PC-9 (cell line): ENCODE data around the gene NUPR2. TPM values are rescaled to one million over a fixed set of nuclear protein-coding genes. Genes with fewer than 3 reads are reported as not detected.
"Not testable (repeated sequence)": the region's sequence is repeated elsewhere in the genome, so short reads cannot be mapped to it uniquely, and the experiment has no call there.

Experiments used
- BruUV-seq: library from RNA; stranded (reverse); fragments of 400-500 nt; replicated peaks from 2 replicates; lab custom pipeline; 2021; lab: Mats Ljungman, UMichigan
- CTCF ChIA-PET: fragments of 300-600 bp; sonication (Branson Sonifier 250); formaldehyde crosslinking; loops from one replicate; lab custom pipeline; 2022; ENCODE audit warnings: antibody characterized with exemption; lab: Charles Lee
- POLR2A ChIA-PET: fragments of 300-600 bp; sonication (Branson Sonifier 250); formaldehyde crosslinking; loops from one replicate; lab custom pipeline; 2022; ENCODE audit warnings: antibody characterized with exemption; ENCODE audit not compliant: unreplicated experiment; lab: Charles Lee
- DNase-seq, 2 experiments: peaks; one replicate each; pipeline versions ENCODE4 v3.0.0 to v3.0.0-alpha.2; 2015 to 2022; ENCODE audit warnings: mixed read lengths in 1 of 2
- H2AFZ ChIP-seq: fragments of 200-600 bp; sonication (generic); 2 replicates; pipeline ENCODE4 v1.8.1; 2017; ENCODE audit warnings: antibody characterized with exemption
- H3F3A ChIP-seq: fragments of 200-600 bp; sonication (generic); 2 replicates; pipeline ENCODE4 v1.8.1; 2017; ENCODE audit warnings: antibody characterized with exemption, mild to moderate bottlenecking, low read depth; ENCODE audit not compliant: insufficient read depth
- H3K27ac ChIP-seq: fragments of 200-600 bp; sonication (generic); 2 replicates; pipeline ENCODE4 v1.6.1; 2016; ENCODE audit warnings: mixed run types
- H3K27me3 ChIP-seq: fragments of 200-600 bp; sonication (generic); 2 replicates; pipeline ENCODE4 v1.6.1; 2016; ENCODE audit warnings: low read depth, mixed run types; ENCODE audit not compliant: insufficient read depth
- H3K36me3 ChIP-seq: fragments of 200-600 bp; sonication (generic); 2 replicates; pipeline ENCODE4 v1.6.1; 2016; ENCODE audit warnings: low read depth, mixed run types
- H3K4me1 ChIP-seq: fragments of 200-600 bp; sonication (generic); replicated peaks from 2 replicates; pipeline ENCODE4 v1.6.1; 2016; ENCODE audit warnings: mixed run types; ENCODE audit not compliant: insufficient read depth
- H3K4me2 ChIP-seq: fragments of 200-600 bp; sonication (generic); 2 replicates; pipeline ENCODE4 v1.6.1; 2017; ENCODE audit warnings: mixed run types
- H3K4me3 ChIP-seq: fragments of 200-600 bp; sonication (generic); 2 replicates; pipeline ENCODE4 v1.6.1; 2016; ENCODE audit warnings: mixed run types
- H3K79me2 ChIP-seq: fragments of 200-600 bp; sonication (generic); 2 replicates; pipeline ENCODE4 v1.6.1; 2017; ENCODE audit warnings: low read depth, mixed run types
- H3K9me2 ChIP-seq: fragments of 200-600 bp; sonication (generic); 2 replicates; pipeline ENCODE4 v1.8.1; 2017; ENCODE audit warnings: mild to moderate bottlenecking; ENCODE audit not compliant: insufficient read depth
- H3K9me3 ChIP-seq: fragments of 200-600 bp; sonication (generic); 2 replicates; pipeline ENCODE4 v1.8.1; 2016; ENCODE audit warnings: low read depth; ENCODE audit not compliant: insufficient read depth
- H4K20me1 ChIP-seq: fragments of 200-600 bp; sonication (generic); 2 replicates; pipeline ENCODE4 v1.8.1; 2017; ENCODE audit not compliant: insufficient read depth
- EZH2 ChIP-seq: fragments of 200-600 bp; sonication (generic); IDR thresholded peaks from 2 replicates; pipeline ENCODE4 v1.8.0; 2017; ENCODE audit warnings: antibody characterized with exemption, low read depth
- intact Hi-C: fragments of 100-400 bp; cut with micrococcal nuclease; formaldehyde crosslinking; loops from one replicate; pipeline ENCODE4 v1.10.0; 2022; ENCODE audit not compliant: unreplicated experiment
- total RNA-seq: library from RNA; stranded (reverse); gene quantifications from 2 replicates; pipeline ENCODE4 v1.2.3, GENCODE V29; 2021
- TF ChIP-seq, protein P1 (sequence below): fragments of 200-600 bp; sonication (generic); conservative IDR thresholded peaks from 2 replicates; pipeline ENCODE4 v1.6.1; 2017; ENCODE audit warnings: mixed run types, antibody characterized with exemption, mild to moderate bottlenecking, moderate library complexity

Gene NUPR2
- total RNA-seq, 1 experiment from 2014 or later: not detected

DNA sequence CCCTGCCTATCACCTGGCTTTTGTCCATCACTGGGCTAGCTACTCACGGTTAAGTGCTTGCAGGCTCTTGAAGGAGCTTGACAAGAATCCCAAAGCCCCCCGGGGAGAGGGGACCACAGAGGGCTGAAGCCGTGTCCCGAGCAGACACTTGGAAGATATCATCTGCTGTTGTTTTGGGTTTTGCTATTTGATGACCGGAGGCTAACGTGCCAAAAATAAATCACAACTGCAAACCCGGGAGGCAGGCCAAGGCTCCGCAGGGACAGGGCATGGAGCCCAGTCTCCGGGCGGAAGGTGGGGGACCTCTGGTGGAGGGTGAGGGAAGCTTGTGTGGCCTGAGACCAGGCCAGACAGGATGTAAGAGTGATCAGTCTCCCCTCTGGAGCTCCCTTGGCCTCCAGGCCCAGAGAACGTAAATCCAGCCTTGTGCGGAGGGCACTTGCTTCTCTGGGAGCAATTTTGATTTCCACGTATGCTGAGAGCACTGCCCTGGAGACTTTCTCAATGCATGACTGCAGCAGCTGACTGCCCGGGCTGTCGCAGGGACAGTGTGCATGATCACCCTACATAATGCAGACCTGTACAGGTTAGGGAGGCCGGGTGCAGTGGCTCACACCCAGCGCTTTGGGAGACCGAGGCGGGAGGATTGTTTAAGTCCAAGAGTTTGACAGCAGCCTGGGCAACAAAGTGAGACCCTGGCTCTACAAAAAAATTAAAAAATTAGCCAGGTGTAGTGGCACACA lies 23.3 kb downstream of the NUPR2 start, which contains the start of gene PHKG1:
Gene PHKG1 (minus strand): TSS at position 164 of the 743 bp plus-strand sequence. CDS start 4,011 bp downstream, outside the sequence.
- Histone ChIP-seq H3K27ac (no peak within 1 kb of the TSS), H3K9me3 (no peaks in the 10 kb centered on the region), H3K27me3 (no peaks in the 10 kb centered on the region), H3K4me1 (no peaks in the 10 kb centered on the region), H3F3A (peaks cover 29% of the 10 kb centered on the region; the same call in 1 of the 2 replicates), H2AFZ (no peak within 1 kb of the TSS), H3K4me3 (no peak within 1 kb of the TSS), H3K4me2 (no peak within 1 kb of the TSS), H3K36me3 (no peaks in the 10 kb centered on the region), H3K9me2 (no peaks in the 10 kb centered on the region), H4K20me1 (0 out of 2 replicates have a peak, but pooled peaks cover 4% of the 10 kb centered on the region), H3K79me2 (no peaks in the 10 kb centered on the region)
- CTCF ChIA-PET: interaction anchor here (0.5 to 0.8 kb wide), 4 partner anchors 130 to 1261 kb away, joined by 3 read pairs; no protein-coding TSS in a partner anchor
- POLR2A ChIA-PET: interaction anchor here (0.5 kb wide), 1 partner anchor 42 kb away, joined by 3 read pairs; the partner anchor contains the start of gene PSPH
- intact Hi-C loops: loop anchor here (1.0 to 5.0 kb wide), 2 partner anchors 452 to 811 kb away; no protein-coding TSS in a partner anchor
- no peak for TF ChIP-seq EZH2
- TF ChIP-seq, protein P1, sequence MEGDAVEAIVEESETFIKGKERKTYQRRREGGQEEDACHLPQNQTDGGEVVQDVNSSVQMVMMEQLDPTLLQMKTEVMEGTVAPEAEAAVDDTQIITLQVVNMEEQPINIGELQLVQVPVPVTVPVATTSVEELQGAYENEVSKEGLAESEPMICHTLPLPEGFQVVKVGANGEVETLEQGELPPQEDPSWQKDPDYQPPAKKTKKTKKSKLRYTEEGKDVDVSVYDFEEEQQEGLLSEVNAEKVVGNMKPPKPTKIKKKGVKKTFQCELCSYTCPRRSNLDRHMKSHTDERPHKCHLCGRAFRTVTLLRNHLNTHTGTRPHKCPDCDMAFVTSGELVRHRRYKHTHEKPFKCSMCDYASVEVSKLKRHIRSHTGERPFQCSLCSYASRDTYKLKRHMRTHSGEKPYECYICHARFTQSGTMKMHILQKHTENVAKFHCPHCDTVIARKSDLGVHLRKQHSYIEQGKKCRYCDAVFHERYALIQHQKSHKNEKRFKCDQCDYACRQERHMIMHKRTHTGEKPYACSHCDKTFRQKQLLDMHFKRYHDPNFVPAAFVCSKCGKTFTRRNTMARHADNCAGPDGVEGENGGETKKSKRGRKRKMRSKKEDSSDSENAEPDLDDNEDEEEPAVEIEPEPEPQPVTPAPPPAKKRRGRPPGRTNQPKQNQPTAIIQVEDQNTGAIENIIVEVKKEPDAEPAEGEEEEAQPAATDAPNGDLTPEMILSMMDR: 0 out of 2 replicates have a peak, but pooled peaks have one; percentile 40
- peak in 1 of 2 experiments; percentile 52 for DNase-seq
- BruUV-seq: no TSS peak

- POLR2A ChIA-PET, H2AFZ ChIP-seq, BruUV-seq, DNase-seq, H3K79me2 ChIP-seq, H3K4me3 ChIP-seq, H4K20me1 ChIP-seq, H3K36me3 ChIP-seq, H3K27ac ChIP-seq, H3K4me2 ChIP-seq, H3K27me3 ChIP-seq, H3K4me1 ChIP-seq, H3K9me3 ChIP-seq, H3K9me2 ChIP-seq: not testable (repeated sequence)
- intact Hi-C loops: loop anchor here (5.0 kb wide), 1 partner anchor 810 kb away; no protein-coding TSS in a partner anchor
- CTCF ChIA-PET: interaction anchor here (0.5 to 0.8 kb wide), 4 partner anchors 129 to 1261 kb away, joined by 3 read pairs; no protein-coding TSS in a partner anchor
- H3F3A ChIP-seq: peaks cover 23% of the 10 kb centered on the region; the same call in 1 of the 2 replicates
Measured at GRCh38 chr7:56092388-56092787, 23.8 kb downstream of the NUPR2 start.

DNA sequence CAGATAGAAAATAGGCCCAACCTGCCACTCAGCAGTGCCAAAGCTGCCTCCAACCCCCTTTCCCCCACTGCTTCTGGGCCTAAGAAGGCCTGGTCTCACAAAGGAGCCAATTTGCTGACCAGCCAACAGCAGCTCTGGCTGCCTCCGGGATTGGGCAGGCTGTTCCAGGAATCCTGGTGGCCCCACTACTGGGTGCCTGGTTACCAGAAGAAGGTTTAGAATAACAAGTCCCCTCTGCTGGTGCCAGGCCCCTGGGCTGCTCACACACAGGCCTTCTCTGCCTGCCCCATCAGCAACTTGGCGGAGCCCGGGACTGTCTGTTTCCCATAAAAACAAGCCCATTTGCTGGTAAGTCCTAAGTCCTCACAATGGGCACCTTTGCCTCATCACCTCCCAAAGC lies 24.6 kb downstream of the NUPR2 start:
- TF ChIP-seq, protein P1: no peak
- TF ChIP-seq EZH2: no peak
- Histone ChIP-seq H4K20me1 (0 out of 2 replicates have a peak, but pooled peaks cover 4% of the 10 kb centered on the region), H3F3A (peaks cover 15% of the 10 kb centered on the region; the same call in 1 of the 2 replicates), H3K27ac (no peak overlapping the region), H2AFZ (no peak overlapping the region), H3K9me2 (no peaks in the 10 kb centered on the region), H3K4me3 (no peak overlapping the region), H3K4me2 (no peak overlapping the region), H3K4me1 (no peaks in the 10 kb centered on the region), H3K36me3 (no peaks in the 10 kb centered on the region), H3K9me3 (no peaks in the 10 kb centered on the region), H3K79me2 (no peaks in the 10 kb centered on the region), H3K27me3 (no peaks in the 10 kb centered on the region)
- DNase-seq: no peak
- intact Hi-C loops: loop anchor here (5.0 kb wide), 1 partner anchor 809 kb away; no protein-coding TSS in a partner anchor
- POLR2A ChIA-PET: no interaction called here
- CTCF ChIA-PET: interaction anchor here (0.6 kb wide), 1 partner anchor 33 kb away, joined by 3 read pairs; no protein-coding TSS in a partner anchor
- BruUV-seq: no TSS peak
